GM10847 (cell line): ENCODE data around the gene CAMKMT.

ENCODE experiments used
- POLR2A ChIP-seq: IDR thresholded peaks from 2 replicates; pipeline ENCODE4 v1.6.1; 2011; ENCODE audit not compliant: insufficient read length; ENCODE audit errors: extremely low read depth

CAMKMT gene

GRCh38 chr2:44459739-44460138, 98.0 kb downstream of the CAMKMT start:
- no peak for TF ChIP-seq POLR2A

DNA sequence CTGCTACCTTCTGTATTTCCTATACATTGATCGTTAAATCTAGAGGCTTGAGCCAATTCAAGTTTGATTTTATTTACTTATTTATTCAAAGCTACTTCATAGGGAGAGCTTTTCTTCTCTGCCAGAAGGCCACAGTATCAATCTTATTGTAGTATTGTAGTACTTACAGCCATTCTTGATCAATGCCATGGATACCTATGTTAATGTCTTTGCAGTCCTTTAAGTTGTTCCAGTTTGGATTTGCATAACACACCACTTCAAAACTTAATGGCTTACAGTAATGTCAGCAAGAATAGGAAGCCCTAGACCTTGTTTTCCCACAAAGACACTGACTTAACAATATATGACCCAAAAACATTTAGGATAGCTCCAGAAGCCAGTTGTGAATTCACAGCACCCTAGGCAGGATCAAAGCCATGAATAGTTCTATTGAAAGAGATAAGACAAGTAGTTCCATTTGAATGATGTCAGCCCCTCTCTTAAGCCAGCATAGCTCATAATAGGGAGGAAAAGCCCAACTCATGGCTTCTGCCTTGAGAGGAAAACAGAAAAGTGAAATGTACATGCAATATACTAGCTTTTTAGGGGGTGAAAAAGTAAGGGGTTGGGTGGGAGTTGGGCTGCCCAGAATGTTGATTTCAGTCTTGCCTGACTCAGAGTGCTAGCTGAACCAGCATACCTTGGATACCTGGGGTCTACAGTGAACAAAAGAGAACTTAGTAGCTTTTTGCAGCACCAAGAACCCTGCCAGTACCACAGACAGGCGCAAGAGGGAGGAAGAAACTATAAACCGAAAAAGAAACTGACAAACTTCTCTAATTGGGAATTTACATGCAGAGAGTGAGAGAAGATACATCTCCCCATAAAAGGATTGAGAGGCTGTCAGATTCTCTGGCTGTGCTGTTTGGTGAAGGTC, 101.4 kb downstream of the CAMKMT start:
- no peak for TF ChIP-seq POLR2A

DNA sequence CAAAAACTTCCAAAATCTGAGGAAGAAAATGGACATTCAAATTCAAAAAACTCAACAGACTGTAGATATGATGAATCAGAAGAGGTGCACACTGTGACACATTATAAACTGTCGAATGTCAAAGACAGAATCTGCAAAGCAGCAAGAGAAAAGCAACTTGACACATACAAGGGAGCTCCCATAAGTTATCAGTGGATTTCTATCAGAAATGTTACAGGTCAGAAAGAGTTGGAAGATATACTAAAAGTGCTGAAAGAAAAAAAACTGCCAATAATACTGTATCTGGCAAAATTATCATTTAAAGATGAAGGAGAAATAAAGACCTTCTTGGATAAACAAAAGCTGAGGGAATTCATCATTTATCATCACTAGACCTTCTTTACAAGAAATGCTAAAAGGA, 102.7 kb downstream of the CAMKMT start:
- no peak for TF ChIP-seq POLR2A

DNA sequence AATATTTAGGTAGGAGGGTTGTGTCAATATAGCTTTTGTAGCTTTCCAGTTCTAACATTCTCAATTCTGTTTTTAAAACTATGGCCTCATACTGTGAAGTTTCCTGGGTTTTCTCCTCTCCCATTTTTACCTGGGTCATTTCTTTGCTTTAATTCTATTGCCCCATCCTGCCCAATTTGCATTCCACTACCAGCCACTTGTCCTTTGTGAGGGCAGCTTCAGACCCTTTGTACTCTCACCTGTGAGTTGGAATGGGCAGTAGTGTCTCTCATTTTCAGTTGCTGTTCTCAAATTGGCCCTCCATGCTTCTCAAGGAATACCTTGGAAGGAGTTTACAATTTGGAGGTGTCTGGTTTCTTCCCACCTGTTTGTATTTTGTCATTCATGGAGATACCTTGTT, 108.4 kb downstream of the CAMKMT start:
- TF ChIP-seq POLR2A, result no peak

DNA sequence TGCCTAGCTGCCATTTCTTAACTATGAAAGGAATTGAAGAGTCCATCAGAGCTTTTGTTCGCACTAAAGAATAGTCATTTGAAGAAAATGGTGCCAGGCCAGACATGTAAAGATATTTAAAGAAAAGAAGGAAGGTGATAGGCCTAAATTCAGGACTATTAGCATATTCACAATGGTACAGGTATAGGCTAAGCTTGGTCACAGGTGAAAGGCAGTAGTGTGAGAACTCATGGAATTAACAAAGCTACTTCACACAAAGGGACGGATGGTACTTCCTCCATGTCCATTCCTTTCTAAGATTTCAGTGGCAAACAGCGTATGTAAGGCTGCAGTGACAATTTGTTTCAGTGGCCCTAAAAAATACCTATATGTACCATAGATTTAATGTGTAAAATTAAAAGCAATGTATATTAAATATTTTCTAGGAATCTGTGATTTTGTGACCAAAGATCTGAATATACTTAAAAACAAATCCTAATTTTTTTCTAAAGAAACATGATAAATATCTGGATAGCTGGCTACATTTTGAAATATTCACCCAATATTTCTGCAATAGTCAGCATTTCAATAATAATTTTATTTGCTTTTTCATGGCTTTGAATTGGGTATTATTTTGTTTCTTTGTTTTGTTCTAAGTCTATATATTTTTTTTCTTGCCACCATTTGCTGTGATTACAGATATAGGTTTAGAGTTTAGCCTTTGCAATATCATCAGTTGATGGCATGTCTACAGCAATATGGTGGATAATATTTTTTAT, 116.1 kb downstream of the CAMKMT start:
- no peak for TF ChIP-seq POLR2A

DNA sequence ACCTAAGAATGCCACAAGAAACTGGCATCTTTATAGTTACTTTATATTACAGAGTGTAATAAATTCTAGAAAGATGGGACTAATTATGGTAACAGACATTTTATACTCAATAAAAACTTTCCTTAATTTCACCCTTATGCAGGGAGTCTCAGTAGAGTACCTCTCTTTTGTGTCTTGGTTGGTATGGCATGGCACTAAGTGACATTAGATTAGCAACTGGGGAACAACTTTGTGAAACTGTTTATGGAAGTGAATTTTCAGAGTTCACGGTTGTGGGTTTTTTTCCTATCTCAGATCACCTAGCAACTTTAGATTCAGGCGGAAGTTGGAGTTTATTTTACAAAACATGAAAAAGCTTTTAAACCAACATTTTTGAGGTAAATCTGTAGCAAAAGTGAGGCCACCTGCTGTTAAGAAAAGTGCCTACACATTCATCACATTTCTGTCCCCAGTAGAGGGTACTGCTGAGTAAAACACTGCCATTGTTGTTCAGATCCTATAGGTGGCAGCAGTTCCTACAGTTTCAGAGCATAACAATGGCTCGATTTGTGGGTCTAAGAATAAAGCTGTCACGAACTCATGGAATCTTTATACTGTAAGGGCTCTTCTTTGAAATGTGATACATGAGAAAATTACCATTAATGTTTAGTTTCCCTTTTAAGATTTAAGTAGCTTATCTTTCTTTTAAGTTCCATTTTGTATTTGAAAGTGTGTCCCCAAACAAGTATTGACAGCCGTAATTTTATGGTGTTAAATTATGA, 117.6 kb downstream of the CAMKMT start:
- TF ChIP-seq POLR2A, result no peak

GRCh38 chr2:44480068-44480467, 118.3 kb downstream of the CAMKMT start:
- TF ChIP-seq POLR2A, result no peak

GRCh38 chr2:44487052-44487451, 125.3 kb downstream of the CAMKMT start:
- TF ChIP-seq POLR2A, result no peak

GRCh38 chr2:44490726-44491125, 129.0 kb downstream of the CAMKMT start:
- TF ChIP-seq POLR2A, result no peak

- TF ChIP-seq POLR2A, result no peak
Observed at GRCh38 chr2:44494006-44494405, 132.3 kb downstream of the CAMKMT start.

DNA sequence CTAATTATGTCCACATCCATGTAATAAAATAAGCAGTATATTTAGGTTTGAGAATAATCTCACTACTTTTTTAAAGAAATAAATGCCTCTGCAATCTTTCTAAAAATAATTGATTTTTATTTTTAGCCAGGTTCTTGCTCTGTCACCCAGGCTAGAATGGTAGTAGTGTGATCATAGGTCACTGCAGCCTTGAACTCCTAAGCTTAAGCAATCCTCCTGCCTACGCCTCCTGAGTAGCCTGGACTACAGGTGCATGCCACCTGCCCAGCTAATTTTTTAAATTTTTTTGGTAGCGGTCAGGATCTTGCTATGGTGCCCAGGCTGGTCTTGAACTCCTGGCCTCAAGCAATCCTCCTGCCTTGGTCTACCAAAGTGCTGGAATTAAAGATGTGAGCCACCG, 133.3 kb downstream of the CAMKMT start:
- TF ChIP-seq POLR2A, result no peak

GRCh38 chr2:44495544-44495943, 133.8 kb downstream of the CAMKMT start:
- TF ChIP-seq POLR2A, result no peak

DNA sequence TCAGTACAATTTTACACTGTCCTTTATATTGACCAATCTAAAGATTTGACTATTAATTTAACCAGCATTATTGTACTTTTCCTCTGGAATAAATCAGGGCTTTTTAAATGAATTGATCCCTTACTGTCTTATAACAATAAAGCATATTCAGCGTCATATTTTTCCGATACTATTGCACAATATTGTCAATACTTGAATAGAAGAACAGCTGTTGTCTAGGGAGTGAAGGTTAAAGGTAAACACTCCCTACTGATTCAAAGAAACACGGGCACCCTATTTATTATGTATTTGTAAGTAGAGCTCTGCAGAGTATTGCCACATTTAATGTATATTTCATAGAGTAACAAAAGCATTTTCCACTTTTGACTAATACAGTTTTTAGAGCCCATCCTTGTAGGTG, 134.4 kb downstream of the CAMKMT start:
- no peak for TF ChIP-seq POLR2A

DNA sequence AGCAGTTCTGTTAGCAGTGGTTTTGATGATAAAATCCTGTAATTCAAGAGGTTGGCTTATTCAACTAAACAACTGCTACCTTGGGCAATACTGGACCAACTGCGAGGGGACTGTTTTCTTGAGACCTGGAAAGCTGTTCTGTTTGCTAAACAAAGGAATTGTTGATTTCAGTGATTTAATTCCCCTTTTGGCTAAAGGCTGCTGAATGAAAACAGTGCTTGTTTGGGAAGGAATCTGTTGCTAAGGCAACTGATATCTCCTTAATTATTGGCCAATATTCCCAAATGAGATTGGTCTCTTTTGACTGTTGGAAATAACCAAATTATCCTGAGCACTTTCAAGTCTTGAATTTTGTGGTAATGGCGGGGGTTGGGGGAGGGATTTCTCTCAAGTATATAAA, 136.8 kb downstream of the CAMKMT start:
- TF ChIP-seq POLR2A, result no peak

DNA sequence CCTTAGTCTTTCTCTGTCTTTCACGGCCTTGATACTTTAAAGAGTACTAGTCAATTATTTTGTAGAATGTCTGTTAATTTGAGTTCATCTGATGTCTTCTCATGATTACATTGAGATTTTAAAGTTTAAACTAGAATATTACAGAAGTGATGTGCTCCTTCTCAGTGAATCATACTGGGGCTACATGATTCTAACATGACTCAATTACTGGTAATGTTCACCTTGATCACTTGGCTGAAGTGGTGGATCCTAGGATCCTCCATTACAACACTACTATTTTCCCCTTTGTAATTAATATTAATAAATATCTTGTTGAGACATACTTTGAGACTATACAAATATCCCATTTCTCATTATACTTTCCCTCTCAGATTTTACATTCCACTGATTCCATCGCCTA, 148.5 kb downstream of the CAMKMT start:
- TF ChIP-seq POLR2A, result no peak

DNA sequence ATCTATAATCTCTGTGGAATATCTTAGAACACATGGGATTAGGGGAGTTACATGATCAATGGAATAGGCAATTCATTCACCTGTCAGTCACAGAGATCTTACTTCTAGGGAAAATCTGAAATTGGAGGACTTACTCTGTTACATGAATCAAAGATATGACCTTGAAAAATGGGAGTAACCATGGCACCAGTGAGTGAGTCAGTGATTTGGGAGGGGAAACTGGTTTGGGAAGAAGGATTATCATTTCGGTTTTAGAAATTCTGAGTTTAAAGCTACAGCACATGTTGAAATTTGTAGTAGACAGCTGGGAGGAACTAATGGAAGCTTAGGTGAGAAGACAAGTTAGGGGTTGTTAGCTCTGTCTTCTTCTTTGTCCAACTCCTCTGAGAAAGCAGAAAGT, 153.7 kb downstream of the CAMKMT start:
- TF ChIP-seq POLR2A, result no peak
